Suprapubic skin (tissue), 4 donors: Measurements from ENCODE around the gene KRTAP3-3. TPM values are rescaled to one million over a fixed set of nuclear protein-coding genes. Genes with fewer than 3 reads are reported as not detected.

ENCODE experiments used
- DNase-seq, 2 donors: peaks; one replicate each; pipeline ENCODE4 v3.0.0-alpha.2; 2019; ENCODE audit warnings: low spot score in 2 of 2
- H3K27ac ChIP-seq: fragments of 200-600 bp; sonication (generic); one replicate; pipeline ENCODE4 v1.5.1; 2019
- H3K27me3 ChIP-seq: fragments of 200-600 bp; sonication (generic); one replicate; pipeline ENCODE4 v1.5.1; 2019
- H3K36me3 ChIP-seq: fragments of 200-600 bp; sonication (generic); one replicate; pipeline ENCODE4 v1.5.1; 2019
- H3K4me1 ChIP-seq: fragments of 200-600 bp; sonication (generic); one replicate; pipeline ENCODE4 v1.5.1; 2019
- H3K4me3 ChIP-seq: fragments of 200-600 bp; sonication (generic); one replicate; pipeline ENCODE4 v1.5.1; 2019; ENCODE audit warnings: mild to moderate bottlenecking
- H3K9me3 ChIP-seq: fragments of 200-600 bp; sonication (generic); one replicate; pipeline ENCODE4 v1.5.1; 2019
- EP300 ChIP-seq: sonication (generic); formaldehyde crosslinking; IDR thresholded peaks from one replicate; pipeline ENCODE4 v1.6.1; 2017; ENCODE audit warnings: antibody characterized with exemption
- POLR2A ChIP-seq, 2 donors: fragments of 450-650 bp; IDR thresholded peaks; one replicate each; pipeline ENCODE4 v1.6.1; 2017; ENCODE audit warnings: antibody characterized with exemption in 2 of 2, mild to moderate bottlenecking in 2 of 2, moderate library complexity in 2 of 2
- POLR2AphosphoS5 ChIP-seq, 3 donors: sonication (generic); formaldehyde crosslinking; IDR thresholded peaks; one replicate each; pipeline ENCODE4 v1.6.1; 2017; ENCODE audit warnings: antibody characterized with exemption in 3 of 3
- WGBS: methylation state at CpG from one replicate; pipeline ENCODE4 v1.1.5; 2018; 5-methylcytosine and 5-hydroxymethylcytosine counted together
- total RNA-seq, 4 donors: library from RNA; depleted of rRNA; stranded (reverse); fragments of >200 nt; gene quantifications; one replicate each; pipeline ENCODE4 v1.1.0, GENCODE V29; 2016
- TF ChIP-seq, protein P1 (sequence below), 2 donors: fragments of 200-600 bp in 1 of 2; fragments of 450-650 bp in 1 of 2; sonication (generic) in 1 of 2; IDR thresholded peaks; one replicate each; pipeline ENCODE4 v1.5.1; 2016 to 2019; ENCODE audit warnings: antibody characterized with exemption in 2 of 2, mild to moderate bottlenecking in 1 of 2, moderate library complexity in 1 of 2

Gene KRTAP3-3
- total RNA-seq, 4 donors from 2014 or later, result 2.8 to 22.9 TPM; not detected in 2

DNA sequence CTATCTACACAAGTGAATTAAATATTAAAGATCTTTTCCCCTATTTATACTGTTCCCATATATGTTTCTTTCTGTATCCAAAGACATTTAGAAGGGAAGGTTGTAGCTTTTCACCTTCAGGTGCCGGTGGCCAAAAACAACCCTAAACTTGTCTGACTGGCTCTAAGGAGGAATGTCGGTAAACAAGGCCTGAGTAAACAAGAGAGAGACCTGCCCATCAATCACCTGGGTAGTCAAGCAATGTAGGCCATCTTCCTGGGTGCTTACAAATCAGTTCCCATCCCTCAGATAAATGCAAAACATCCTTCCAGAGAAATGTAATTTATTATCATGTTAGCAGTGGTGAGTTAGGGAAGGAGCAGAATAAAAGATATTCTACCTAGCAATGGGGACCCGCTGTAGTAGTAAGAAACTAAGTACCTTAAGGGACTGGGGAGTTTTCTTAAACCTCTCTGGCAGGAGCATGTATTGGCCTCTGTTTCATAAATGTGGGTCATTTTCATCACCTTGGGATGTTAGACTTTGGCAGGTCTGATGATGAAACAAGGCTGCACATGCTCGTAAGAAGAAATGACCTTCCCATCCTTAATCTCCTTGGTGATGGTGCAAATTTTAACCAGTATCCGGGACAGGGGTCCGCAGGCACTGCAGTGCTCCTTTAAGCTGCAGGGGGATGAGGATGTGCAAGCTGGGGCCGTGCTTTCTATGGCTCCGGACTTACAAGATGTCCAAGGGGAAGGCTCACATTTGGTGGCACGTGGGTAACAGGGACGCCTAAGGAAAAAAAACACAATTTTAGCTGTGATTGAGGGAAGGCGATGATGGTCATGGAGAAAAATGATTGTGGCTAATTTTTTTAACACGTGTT lies 35.6 kb downstream of the KRTAP3-3 start:
- Histone ChIP-seq H3K27me3 (no peaks in the 10 kb centered on the region), H3K27ac (peak overlapping the region; percentile 39), H3K36me3 (no peaks in the 10 kb centered on the region), H3K4me3 (no peak overlapping the region), H3K9me3 (no peaks in the 10 kb centered on the region), H3K4me1 (peaks cover 31% of the 10 kb centered on the region)
- DNase-seq, result no peak
- WGBS, result 84% methylated on average over 12 of the region's 12 CpGs
- TF ChIP-seq POLR2AphosphoS5 (IDR thresholded peaks at IDR 0.05) (no peak), EP300 (no peak), POLR2A (IDR thresholded peaks at IDR 0.05) (no peak)
- TF ChIP-seq, protein P1, sequence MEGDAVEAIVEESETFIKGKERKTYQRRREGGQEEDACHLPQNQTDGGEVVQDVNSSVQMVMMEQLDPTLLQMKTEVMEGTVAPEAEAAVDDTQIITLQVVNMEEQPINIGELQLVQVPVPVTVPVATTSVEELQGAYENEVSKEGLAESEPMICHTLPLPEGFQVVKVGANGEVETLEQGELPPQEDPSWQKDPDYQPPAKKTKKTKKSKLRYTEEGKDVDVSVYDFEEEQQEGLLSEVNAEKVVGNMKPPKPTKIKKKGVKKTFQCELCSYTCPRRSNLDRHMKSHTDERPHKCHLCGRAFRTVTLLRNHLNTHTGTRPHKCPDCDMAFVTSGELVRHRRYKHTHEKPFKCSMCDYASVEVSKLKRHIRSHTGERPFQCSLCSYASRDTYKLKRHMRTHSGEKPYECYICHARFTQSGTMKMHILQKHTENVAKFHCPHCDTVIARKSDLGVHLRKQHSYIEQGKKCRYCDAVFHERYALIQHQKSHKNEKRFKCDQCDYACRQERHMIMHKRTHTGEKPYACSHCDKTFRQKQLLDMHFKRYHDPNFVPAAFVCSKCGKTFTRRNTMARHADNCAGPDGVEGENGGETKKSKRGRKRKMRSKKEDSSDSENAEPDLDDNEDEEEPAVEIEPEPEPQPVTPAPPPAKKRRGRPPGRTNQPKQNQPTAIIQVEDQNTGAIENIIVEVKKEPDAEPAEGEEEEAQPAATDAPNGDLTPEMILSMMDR (IDR thresholded peaks at IDR 0.05), result no peak

DNA sequence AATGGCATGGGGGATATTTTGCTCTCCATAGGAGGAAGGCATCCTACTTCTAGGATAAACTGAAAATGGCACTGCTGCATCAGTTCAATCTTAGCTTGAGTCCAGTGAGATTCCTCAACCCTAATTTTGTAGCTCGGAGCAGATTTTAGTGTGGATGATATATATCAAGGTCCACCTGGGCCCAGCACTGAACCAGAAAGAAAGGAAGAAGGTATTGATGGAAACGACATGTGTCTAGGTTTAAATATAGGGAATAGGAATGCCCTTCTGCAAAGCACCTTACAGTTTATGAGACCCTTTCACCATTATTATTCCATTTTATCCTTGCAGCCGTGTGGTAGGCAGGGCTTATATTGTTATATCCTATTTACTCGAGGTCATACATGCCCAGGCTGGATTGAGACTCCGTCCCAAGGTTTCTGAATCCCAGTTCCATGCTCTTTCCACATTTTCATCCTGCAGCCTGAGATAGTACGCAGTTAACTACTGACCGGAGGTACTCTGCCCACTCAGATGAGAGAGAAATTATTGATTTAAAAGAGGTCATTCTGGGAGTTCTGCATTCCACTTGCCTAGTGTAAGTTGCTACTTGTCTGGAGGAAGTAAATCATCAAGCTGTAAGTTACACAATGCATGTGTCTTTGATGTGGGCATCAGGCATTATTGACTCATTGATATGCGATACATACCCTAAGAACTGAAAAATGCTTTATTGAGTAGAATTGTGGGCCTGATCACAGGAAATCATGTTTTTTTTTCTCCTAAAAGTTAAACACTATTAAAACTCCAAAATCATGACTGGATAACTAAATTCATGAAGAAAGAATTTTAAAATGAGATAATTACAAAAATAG lies 37.3 kb downstream of the KRTAP3-3 start:
- no peaks in the 10 kb centered on the region for H3K9me3 ChIP-seq
- H3K4me3 ChIP-seq, result no peak overlapping the region
- 72% methylated on average over 8 of the region's 8 CpGs for WGBS
- H3K36me3 ChIP-seq, result no peaks in the 10 kb centered on the region
- no peak for TF ChIP-seq EP300
- TF ChIP-seq POLR2A (IDR thresholded peaks at IDR 0.05), result no peak
- TF ChIP-seq, protein P1 (IDR thresholded peaks at IDR 0.05), result no peak
- no peak for TF ChIP-seq POLR2AphosphoS5 (IDR thresholded peaks at IDR 0.05)
- H3K4me1 ChIP-seq, result peaks cover 45% of the 10 kb centered on the region
- no peak overlapping the region for H3K27ac ChIP-seq
- no peak for DNase-seq
- H3K27me3 ChIP-seq, result no peaks in the 10 kb centered on the region

DNA sequence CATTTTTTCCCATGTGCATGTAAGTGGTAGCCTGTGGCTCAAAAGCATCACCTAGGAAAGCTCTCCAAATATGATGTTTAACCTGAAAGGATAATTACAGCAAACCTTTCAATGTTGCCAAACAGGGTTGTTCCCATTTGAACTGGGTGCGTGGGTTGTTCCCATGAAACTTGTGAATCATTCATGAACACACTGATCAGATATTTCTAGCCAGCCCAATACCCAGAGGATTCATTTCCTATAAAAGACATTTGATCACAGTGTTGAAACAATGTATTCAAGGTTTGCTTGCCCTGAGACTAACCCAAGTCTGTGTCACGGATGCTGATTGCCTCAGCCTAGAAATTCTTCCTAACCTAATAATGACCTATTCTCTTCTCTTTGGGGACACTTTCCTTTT lies 40.1 kb downstream of the KRTAP3-3 start:
- Histone ChIP-seq H3K9me3 (no peaks in the 10 kb centered on the region), H3K4me1 (peaks cover 52% of the 10 kb centered on the region)
- TF ChIP-seq POLR2AphosphoS5 (IDR thresholded peaks at IDR 0.05) (peak in 1 of 3 donors; percentile 53), POLR2A (IDR thresholded peaks at IDR 0.05) (no peak)

DNA sequence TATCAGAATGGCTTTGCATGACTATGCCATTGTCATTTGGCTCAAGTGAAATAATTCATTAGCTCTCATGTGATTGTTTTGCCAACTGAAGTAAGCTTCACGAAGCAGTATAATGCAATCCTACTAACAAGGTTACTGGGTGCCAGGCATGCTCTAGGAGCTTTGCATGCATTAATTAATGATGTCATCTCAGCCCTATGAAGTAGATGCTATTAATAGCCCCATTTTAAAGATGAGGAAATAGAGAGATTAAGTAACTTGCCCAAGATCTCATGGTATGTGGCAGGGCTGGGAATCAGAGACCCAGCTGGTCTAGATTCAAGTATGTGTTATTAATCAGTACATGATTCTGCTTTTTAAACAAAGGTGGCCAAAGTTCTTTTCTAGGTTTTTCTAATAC lies 41.3 kb downstream of the KRTAP3-3 start:
- H3K27ac ChIP-seq, result peak overlapping the region; percentile 60
- TF ChIP-seq EP300, result no peak
- TF ChIP-seq, protein P1 (IDR thresholded peaks at IDR 0.05), result no peak
- peak in 1 of 3 donors; percentile 47 for TF ChIP-seq POLR2AphosphoS5 (IDR thresholded peaks at IDR 0.05)
- peaks cover 13% of the 10 kb centered on the region for H3K27me3 ChIP-seq
- no peaks in the 10 kb centered on the region for H3K9me3 ChIP-seq
- no peaks in the 10 kb centered on the region for H3K36me3 ChIP-seq
- 18% methylated on average over 1 of the region's 1 CpG for WGBS
- no peak for DNase-seq
- H3K4me1 ChIP-seq, result peaks cover 49% of the 10 kb centered on the region
- no peak overlapping the region for H3K4me3 ChIP-seq

More for the DNA sequence above, 40.1 kb downstream of the KRTAP3-3 start:
- peaks cover 8% of the 10 kb centered on the region for H3K27me3 ChIP-seq
- no peak overlapping the region for H3K27ac ChIP-seq
- 39% methylated on average over 2 of the region's 2 CpGs for WGBS
- no peak overlapping the region for H3K4me3 ChIP-seq
- no peaks in the 10 kb centered on the region for H3K36me3 ChIP-seq
- no peak for DNase-seq

DNA sequence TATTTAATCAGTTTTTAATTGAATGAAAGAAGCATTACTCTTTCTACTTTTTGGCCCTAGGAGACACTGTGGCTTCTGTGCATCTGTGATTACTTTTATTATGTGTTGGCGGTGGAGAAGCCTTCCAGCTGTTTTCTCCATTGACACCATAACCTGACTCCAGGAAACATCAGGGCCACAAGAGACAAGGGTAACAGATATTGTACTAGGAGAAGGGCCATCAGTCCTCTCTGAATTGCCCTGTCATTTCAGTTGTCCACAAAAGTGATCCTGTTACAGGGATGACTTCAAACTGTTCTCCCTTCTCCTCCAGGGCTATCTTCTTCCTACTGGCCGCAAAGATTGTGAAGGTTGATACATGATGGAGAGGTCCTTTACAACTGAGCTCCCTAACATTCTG lies 41.8 kb downstream of the KRTAP3-3 start:
- 83% methylated on average over 2 of the region's 2 CpGs for WGBS
- no peak for TF ChIP-seq POLR2A (IDR thresholded peaks at IDR 0.05)
- TF ChIP-seq EP300, result no peak
- TF ChIP-seq, protein P1 (IDR thresholded peaks at IDR 0.05), result no peak
- TF ChIP-seq POLR2AphosphoS5 (IDR thresholded peaks at IDR 0.05), result no peak
- H3K27ac ChIP-seq, result no peak overlapping the region

More for the DNA sequence above, 41.8 kb downstream of the KRTAP3-3 start:
- Histone ChIP-seq H3K4me3 (no peak overlapping the region), H3K4me1 (peaks cover 43% of the 10 kb centered on the region), H3K9me3 (no peaks in the 10 kb centered on the region), H3K27me3 (peaks cover 13% of the 10 kb centered on the region), H3K36me3 (no peaks in the 10 kb centered on the region)
- DNase-seq, result no peak
